ENCODE measurements around the gene BRIP1. TPM values are rescaled to one million over a fixed set of nuclear protein-coding genes. Genes with fewer than 3 reads are reported as not detected.
"Not testable (repeated sequence)": the region's sequence is repeated elsewhere in the genome, so short reads cannot be mapped to it uniquely, and the experiment has no call there.

The BRIP1 gene
- total RNA-seq, 1 donor = 20.9 TPM

DNA sequence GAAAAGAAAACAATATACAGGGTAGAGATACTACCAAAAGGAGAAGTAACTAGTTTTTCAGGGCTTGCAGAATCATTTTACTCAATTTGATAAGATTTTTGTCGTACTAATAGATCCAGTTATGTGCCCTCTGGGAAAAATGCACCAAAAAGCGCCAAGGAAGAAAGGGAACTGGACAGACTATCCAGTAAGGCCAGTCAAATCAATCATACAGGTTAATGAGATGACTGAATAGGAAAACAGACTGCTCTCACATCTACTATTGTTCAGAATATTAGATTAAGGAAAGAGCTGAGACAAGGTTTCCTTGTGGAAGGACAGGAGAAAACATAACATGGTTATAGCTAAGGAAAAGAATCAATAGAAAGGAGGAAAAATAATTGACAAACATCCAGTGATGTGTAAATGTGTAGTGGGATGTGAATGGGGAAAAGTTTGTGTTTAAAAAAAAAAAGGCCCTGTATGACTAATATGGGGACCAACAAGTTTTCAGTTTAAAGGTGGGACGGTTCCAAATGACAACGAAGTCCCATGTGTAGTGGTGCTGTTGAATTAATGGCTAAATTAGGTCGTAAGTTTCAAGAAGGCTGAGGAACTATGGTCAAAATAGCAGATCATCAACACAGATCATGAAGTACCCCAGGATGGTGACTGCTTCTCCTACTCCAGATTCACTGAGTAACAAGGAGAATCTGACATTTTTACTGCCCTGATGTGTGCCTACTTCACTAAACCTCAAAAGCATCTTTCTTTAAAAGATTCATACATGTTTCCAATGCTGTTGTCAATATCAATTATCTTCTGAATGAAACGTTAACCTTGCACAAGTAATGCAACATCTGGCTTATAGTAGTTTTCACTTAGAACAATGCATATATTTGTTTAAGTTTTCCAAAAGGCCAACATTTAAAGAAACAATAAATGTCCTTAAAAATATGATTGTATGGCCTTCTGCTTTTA, 40.7 kb downstream of the BRIP1 start:
- H3K4me3 ChIP-seq (ENCODE audit: low read depth, low read length) = no peak overlapping the region
- TF ChIP-seq, protein P1, sequence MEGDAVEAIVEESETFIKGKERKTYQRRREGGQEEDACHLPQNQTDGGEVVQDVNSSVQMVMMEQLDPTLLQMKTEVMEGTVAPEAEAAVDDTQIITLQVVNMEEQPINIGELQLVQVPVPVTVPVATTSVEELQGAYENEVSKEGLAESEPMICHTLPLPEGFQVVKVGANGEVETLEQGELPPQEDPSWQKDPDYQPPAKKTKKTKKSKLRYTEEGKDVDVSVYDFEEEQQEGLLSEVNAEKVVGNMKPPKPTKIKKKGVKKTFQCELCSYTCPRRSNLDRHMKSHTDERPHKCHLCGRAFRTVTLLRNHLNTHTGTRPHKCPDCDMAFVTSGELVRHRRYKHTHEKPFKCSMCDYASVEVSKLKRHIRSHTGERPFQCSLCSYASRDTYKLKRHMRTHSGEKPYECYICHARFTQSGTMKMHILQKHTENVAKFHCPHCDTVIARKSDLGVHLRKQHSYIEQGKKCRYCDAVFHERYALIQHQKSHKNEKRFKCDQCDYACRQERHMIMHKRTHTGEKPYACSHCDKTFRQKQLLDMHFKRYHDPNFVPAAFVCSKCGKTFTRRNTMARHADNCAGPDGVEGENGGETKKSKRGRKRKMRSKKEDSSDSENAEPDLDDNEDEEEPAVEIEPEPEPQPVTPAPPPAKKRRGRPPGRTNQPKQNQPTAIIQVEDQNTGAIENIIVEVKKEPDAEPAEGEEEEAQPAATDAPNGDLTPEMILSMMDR (IDR thresholded peaks at IDR 0.05; ENCODE audit: insufficient read depth, low read length) = no peak
- no peak for DNase-seq (ENCODE audit: low read depth)

DNA sequence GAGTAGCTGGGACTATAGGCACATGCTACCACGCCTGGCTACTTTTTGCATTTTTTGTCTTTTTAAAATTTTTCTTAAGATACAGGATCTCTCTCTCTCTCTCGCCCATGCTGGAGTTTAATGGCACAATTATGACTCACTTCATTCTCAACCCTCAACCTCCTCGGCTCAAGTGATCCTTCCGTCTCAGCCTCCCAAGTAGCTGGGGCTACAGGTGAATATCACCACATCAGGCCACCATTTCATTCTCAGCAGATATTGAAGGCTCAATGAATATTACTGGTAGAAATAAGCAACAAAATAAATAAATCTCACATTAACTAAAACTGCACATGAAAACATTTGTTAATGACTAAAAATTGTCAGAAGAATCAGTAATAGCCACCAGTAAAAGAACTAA, 41.7 kb downstream of the BRIP1 start:
- TF ChIP-seq, protein P1 (IDR thresholded peaks at IDR 0.05; ENCODE audit: insufficient read depth, low read length) = no peak
- H3K4me3 ChIP-seq (ENCODE audit: low read depth, low read length) = no peak overlapping the region
- DNase-seq (ENCODE audit: low read depth) = no peak

DNA sequence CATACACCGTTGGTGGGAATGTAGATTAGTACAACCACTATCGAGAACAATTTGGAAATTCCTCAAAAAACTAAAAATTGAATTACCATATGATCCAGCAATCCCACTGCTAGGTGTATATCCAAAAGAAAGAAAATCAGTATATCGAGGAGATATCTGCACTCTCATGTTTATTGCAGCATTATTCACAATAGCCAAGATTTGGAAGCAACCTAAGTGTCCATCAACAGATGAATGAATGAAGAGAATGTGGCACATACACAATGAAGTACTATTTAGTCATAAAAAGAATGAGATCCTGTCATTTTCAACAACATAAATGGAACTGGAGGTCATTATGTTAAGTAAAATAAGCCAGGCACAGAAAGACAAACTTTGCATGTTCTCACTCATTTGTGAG, 44.1 kb downstream of the BRIP1 start:
- DNase-seq (ENCODE audit: low read depth); H3K4me3 ChIP-seq (ENCODE audit: low read depth, low read length): not testable (repeated sequence)

DNA sequence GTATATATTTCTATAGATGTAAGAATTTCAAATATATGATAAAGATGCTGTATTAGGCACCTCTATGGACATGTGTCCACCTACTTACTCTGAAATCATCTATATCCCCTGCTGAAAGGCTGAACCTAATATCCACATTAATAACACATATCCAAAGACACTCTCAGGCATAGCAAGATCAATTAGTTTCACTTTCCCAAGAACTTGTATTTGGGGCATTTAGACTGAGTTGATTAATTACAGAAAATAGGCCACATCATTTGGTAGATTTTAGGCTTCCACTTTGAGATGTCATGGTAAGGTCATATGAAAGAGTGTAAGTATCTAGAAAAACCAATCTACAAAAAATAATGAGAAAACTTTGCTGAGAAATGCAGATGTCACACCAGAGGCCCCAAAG, 45.1 kb downstream of the BRIP1 start:
- TF ChIP-seq, protein P1 (IDR thresholded peaks at IDR 0.05; ENCODE audit: insufficient read depth, low read length) = no peak
- no peak for DNase-seq (ENCODE audit: low read depth)
- no peak overlapping the region for H3K4me3 ChIP-seq (ENCODE audit: low read depth, low read length)

DNA sequence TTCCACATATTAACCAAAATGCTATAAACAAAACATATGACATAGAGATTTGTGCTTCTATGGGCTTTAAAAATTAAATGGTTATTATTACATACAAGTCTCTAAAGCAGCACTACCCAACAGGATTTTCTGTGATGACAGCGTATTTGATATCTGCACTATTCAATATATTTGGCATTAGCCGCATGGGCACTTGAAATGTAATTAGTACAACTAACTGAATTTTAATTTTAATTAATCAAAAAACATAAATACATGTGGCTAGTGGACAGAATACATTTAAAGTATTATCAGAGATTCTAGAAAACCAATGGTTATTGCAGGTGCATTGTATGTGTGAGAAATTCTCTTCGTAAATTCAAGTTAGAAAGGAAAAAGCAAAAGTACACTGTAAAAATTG, 45.9 kb downstream of the BRIP1 start:
- DNase-seq (ENCODE audit: low read depth) = no peak
- TF ChIP-seq, protein P1 (IDR thresholded peaks at IDR 0.05; ENCODE audit: insufficient read depth, low read length) = no peak
- no peak overlapping the region for H3K4me3 ChIP-seq (ENCODE audit: low read depth, low read length)

DNA sequence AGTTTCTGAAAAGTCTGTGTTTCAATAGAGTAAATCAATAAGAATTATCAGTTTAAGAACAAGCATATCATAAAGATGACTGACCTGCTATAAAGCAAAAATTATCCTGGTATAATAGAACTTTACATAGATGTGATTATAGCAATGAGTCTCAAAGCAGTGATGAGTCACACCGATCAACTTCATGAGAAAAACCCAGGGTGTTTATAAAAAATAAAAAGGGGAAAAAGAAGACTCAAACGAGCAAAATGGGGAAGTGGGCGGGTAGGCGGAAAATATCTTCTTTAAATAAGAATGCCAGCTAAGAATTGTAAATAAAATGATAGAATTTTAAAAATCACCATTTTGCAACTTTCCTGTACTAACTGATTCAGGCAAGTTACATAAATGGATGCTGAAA, 46.8 kb downstream of the BRIP1 start:
- no peak overlapping the region for H3K4me3 ChIP-seq (ENCODE audit: low read depth, low read length)
- TF ChIP-seq, protein P1 (IDR thresholded peaks at IDR 0.05; ENCODE audit: insufficient read depth, low read length) = no peak
- DNase-seq (ENCODE audit: low read depth) = no peak

DNA sequence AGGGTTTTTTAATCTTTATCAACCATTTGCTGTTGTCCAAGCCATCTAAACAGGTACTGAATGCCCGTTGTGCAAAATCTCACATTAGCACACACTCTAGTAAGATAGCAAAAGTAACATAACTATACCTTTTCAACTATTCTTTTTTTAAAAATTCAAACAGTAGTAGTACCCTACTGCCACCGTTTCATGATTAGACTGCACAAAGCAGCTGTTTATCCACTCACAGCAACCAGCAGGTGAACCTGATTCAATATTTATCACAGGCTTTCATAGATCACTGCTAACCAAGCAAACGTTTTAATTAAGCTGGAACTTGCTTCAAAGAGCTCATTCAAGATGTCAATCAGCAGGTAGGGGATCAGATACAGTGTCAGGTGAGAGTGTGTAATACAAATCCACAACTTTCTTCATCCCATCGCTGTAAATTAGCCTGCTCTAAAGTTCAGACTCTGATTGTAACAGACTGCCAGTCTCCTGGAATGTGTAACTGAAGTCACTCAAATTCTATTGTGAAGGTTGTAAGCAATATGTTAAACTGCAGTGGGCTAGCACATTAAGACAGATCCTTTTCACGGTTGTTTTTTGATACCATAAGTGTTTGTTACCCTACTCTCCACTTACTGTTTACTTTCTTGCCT, 47.3 kb downstream of the BRIP1 start:
- no peak overlapping the region for H3K4me3 ChIP-seq (ENCODE audit: low read depth, low read length)
- TF ChIP-seq, protein P1 (IDR thresholded peaks at IDR 0.05; ENCODE audit: insufficient read depth, low read length) = no peak
- DNase-seq (ENCODE audit: low read depth) = no peak
